Ovary (tissue), 3 donors: Measurements from ENCODE around the gene RSPH3.

ENCODE experiments used
- EP300 ChIP-seq: sonication (generic); formaldehyde crosslinking; IDR thresholded peaks from one replicate; pipeline ENCODE4 v1.6.1; 2017; ENCODE audit warnings: antibody characterized with exemption
- TF ChIP-seq, protein P1 (sequence below), 3 donors: fragments of 450-650 bp in 2 of 3; fragments of 200-600 bp in 1 of 3; IDR thresholded peaks; one replicate each; pipeline versions ENCODE4 v1.5.1 to v1.8.0; 2016 to 2022; ENCODE audit warnings: antibody characterized with exemption in 3 of 3, mild to moderate bottlenecking in 1 of 3
- donor health status: DM: no; HTN: no; CAD: no.

DNA sequence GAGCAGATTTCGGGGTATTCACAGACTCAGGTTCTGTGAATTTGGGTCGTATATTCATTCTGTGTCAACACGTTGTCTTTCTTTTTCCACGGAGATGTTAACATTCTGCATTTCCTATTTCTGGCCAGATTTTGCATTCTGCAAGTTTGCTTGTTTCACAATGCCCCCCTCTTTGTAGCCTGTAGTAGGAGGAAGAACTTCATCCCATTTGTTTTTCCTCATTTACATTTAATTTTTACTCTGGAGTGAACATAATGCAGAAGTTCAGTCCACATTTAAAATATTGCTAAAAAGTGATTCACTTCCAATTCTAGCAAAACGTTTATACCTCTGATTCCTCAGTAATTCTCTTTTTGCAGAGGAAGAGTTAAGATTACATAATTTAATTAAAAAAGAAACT lies 31.8 kb upstream of the RSPH3 start:
- TF ChIP-seq, protein P1, sequence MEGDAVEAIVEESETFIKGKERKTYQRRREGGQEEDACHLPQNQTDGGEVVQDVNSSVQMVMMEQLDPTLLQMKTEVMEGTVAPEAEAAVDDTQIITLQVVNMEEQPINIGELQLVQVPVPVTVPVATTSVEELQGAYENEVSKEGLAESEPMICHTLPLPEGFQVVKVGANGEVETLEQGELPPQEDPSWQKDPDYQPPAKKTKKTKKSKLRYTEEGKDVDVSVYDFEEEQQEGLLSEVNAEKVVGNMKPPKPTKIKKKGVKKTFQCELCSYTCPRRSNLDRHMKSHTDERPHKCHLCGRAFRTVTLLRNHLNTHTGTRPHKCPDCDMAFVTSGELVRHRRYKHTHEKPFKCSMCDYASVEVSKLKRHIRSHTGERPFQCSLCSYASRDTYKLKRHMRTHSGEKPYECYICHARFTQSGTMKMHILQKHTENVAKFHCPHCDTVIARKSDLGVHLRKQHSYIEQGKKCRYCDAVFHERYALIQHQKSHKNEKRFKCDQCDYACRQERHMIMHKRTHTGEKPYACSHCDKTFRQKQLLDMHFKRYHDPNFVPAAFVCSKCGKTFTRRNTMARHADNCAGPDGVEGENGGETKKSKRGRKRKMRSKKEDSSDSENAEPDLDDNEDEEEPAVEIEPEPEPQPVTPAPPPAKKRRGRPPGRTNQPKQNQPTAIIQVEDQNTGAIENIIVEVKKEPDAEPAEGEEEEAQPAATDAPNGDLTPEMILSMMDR (IDR thresholded peaks at IDR 0.05): no peak
- TF ChIP-seq EP300: no peak
